HG02973 (cell line): ENCODE measurements around the gene HOXC4.

Experiments
- ATAC-seq: cut with Tn5 transposase; IDR thresholded peaks from one replicate; pipeline ENCODE4 v1.9.1; 2021; ENCODE audit warnings: moderate library complexity; ENCODE audit not compliant: unreplicated experiment

The HOXC4 gene

DNA sequence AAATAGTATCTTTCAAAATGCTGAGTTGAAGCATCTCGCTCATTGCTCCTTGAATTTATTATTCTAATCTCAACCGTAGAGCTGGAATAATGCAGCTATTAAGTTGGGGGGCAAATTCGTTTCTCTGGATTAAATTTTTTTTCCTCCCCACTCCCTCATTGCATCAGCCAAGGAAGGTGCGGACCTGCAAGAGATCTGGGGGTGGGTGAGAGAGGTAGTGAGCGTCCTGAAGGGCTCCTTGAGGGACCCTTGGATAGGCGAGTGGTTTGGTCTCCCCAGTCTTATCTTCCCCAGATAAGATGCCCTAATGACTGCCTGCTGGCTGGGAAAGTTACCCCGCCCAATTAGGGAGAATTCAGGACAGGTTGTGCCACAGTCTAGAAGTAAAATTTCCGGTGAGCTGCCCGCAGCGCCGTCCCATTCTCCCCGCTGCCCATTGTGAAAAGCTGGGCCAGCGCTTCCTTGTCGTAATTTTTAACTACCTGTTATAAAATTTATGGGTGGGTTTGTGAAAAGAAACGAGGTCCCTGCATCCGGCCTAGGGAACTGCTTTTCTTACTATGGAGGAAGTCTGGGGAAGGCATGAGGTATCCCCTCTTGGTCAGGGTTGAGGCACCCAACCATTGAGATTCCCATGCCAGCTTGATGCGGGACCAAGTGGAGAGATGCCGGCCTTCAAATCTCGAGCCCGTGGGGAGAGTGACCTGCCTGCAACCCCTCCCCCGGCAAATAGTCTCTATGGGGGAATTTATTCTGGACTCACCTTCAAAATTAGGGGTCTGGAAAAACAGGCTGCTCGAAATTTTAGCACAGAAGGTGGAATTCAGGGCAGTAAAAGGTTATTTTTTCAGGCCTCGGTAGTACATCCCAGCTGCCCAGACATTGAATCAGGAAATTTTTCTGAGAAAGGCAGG is 38.4 kb upstream of the HOXC4 start:
- no peak for ATAC-seq

GRCh38 chr12:54016051-54016450 is 37.6 kb upstream of the HOXC4 start:
- ATAC-seq, result no peak

DNA sequence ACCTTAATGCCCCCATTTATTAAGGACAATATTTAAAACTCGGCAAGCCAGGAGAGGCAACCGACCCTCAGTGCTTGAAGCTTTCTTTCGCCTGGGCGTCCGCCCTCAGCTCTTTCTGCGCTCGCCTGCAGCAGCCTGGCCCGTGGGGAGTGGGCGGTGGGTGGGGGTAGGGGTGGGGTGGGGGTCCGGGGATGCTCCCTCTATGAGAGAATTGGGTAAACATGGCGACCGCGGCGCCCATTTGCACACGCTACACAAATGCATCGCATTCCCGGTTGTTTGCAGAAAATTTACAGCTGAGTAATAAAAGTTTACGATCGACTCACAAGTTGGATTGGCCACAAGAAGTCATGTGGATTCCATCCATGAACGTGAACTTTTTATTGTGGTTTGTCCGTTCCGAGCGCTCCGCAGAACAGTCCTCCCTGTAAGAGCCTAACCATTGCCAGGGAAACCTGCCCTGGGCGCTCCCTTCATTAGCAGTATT is 37.1 kb upstream of the HOXC4 start:
- no peak for ATAC-seq

DNA sequence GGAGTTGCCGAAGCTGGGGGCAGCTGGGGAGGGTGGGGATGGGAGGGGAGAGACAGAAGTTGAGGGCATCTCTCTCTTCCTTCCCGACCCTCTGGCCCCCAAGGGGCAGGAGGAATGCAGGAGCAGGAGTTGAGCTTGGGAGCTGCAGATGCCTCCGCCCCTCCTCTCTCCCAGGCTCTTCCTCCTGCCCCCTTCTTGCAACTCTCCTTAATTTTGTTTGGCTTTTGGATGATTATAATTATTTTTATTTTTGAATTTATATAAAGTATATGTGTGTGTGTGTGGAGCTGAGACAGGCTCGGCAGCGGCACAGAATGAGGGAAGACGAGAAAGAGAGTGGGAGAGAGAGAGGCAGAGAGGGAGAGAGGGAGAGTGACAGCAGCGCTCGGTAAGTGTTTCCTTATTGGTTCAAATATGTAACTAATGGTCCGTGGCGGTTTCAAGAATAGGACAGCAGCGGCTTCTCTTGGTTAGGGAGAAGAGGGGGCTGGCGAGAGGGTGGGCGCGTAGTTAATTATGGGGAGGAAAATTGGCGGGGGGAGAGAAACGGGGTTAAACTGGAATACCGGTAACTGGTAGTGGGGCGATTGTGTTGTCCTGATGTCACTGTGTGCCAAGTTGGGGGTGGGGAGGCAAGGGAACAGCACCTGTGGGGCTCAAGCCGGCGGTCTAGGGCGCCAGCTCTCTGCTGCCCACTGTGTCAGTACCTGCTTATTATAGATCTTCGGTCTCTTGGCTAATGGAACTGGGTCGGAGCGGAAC is 36.4 kb upstream of the HOXC4 start:
- ATAC-seq, result peak; percentile 34

GRCh38 chr12:54017878-54018467 is 35.7 kb upstream of the HOXC4 start:
- ATAC-seq, result peak; percentile 56

DNA sequence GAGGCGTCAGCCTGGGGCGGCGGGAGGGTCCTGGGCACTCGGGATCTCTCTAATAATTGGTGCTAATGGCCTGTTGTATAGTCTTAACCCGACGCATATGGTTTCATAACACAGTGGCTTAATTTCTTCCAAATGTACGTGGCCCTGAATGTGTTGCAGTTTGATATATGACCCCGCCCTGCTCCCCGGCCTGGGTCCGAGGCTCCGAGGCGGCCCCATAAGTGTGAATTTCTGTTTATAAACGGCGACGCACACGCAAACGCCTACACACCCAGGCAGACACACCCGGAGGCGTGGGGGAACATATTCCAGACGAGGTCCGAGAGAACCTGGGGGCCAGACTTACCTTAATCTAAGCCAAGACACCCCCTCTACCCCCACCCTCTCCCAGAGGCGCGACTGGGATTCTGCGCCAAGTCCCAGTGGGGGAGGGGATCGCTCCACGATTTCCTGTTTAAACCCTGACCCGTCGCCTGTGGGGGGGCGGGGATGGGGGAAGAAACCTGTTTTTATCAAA is 35.1 kb upstream of the HOXC4 start:
- ATAC-seq, result no peak

DNA sequence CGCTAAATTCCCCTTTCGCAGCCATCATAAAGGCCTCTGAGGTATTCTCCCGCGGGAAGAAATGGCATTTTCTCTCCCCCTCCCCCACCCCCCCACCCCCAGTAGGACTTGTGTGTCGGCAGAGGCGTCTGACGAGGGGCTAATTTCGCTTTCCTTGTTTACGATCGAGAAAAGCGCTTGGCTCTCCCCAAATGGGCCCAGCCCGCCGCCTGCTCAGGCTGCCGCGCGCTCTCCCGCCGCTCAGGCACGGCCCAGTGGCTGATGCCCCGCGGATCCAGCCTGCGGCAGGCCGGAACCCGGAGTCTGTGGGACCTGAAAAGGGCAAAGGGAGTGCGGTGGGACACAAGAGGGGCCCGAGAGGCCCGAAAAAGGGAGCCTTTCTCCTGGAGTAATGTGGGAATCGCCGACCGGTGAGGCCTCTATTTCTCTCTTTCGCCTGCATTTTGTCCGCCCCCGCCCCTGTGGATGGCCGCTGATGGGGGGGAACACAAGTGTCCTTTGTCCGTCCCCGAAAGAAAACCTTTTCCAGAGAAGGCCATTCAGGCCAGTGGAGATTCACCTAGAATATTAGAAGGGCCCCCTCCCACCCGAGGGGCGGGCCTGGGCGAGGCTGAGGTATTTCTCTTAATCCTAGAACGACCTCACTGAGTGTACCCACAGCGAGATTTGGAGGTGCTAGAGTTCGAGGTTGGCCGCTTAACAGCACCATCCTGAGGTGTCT is 34.4 kb upstream of the HOXC4 start:
- no peak for ATAC-seq

GRCh38 chr12:54019924-54020590 is 33.6 kb upstream of the HOXC4 start:
- ATAC-seq, result no peak

- ATAC-seq, result no peak
These were observed 32.8 kb upstream of the HOXC4 start for GRCh38 chr12:54020591-54021405.

- ATAC-seq, result no peak
These were observed 32.1 kb upstream of the HOXC4 start for GRCh38 chr12:54021432-54022013.

- no peak for ATAC-seq
These were observed 30.4 kb upstream of the HOXC4 start for GRCh38 chr12:54022960-54023884.

DNA sequence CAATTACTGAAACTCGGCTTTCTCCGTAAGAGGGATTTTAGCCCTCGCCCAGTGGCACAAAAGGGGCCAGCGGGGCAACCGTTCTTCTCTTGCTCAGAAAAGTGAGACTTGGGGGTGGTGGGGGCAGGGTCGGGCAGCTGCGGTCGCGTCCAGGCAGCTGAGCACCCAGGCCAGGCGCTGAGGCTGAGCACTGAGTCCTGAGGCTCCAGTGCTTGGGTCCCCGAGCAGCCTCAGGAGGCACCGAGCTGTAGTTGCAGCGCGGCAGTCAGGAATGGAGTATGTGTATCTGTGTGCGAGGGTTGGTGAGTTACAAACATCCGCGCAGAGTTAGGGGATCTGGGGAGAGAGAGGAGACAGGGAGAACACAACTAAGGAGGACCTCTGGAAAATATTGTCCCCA is 29.5 kb upstream of the HOXC4 start:
- no peak for ATAC-seq

- ATAC-seq, result no peak
These were observed 28.9 kb upstream of the HOXC4 start for GRCh38 chr12:54024581-54025305.

- ATAC-seq, result no peak
These were observed 27.9 kb upstream of the HOXC4 start for GRCh38 chr12:54025499-54026405.

- ATAC-seq, result no peak
These were observed 26.8 kb upstream of the HOXC4 start for GRCh38 chr12:54026640-54027441.
